AG08395 (cell line): ENCODE results near the gene ATG4B.

Experiments used
- DNase-seq: peaks from one replicate; pipeline ENCODE4 v3.0.0; 2012; ENCODE audit warnings: mixed read lengths, low spot score

The ATG4B gene

DNA sequence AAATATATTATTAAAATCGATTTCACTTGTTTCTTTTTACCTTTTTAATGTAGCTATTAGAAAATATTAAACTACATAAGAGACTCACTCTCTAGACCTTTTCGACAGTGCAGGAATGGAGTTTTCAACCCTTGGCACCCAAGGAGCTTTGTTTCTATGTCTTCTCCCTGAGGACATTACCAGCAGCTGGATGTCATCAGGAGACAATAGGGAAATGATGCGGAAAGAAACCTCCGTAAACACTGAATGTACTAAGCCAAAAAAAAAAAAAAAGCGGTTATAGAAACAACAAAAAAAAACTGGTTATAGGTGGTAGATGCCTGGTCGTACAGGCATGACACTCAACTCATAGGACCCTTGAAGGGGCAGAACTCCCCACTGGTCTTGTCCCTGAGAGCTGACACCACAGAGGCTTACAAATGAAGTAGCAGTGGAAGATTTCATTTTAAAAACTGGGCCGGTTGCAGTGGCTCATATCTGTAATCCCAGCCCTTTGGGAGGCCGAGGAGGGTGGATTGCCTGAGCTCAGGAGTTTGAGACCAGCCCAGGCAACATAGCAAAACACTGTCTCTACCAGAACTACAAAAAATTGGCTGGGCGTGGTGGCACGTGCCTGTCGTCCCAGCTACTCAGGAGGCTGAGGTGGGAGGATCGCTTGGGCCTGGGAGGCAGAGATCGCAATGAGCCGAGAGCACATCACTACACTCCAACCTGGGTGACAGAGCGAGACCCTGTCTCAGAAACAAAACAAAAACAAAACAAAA lies 24.3 kb upstream of the ATG4B start:
- peak; percentile 19 for DNase-seq

DNA sequence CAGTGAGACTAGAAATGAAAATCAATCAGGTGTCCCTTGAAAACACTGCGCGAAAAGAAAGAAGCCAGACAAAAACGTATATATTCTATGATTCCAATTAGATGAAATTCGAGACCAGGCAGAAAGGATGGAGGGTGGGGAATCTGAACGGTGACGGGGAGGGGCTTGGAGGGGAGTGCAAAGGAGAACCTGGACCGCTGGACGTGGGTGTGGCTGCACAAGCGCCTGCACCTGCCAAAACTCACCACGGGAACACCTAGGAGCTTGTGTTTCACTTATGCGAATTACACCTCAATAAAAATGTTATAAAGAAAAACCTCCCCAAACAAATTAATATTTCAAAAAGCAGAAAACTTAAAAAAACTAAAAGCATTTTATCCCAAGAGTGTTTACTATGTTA lies 22.5 kb upstream of the ATG4B start:
- DNase-seq: no peak

DNA sequence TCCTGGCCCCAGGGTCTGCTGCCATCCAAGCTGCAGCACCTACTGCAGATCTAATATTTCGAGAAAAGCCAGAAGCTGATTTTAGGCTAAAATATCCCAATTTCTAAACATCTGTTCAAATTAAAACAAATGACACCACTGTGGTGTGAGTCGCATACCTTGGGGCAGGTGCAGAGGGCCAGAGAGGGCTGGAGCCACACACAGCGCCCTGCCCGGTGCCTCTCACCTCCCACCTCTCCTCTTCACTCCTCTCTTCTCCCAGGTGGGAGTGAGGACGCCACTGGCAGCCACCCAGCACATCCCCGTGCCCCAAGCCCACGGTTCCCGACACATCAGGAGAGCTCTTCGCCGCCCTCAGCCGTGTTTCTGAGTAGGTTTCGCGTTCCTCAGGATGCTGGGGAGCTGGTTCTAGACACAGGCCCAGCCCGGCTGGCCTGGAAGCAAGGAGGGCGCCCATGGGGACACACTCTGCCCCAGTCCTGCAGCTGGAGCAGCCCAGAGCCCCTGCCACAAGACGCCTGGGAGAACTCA lies 21.9 kb upstream of the ATG4B start:
- DNase-seq: no peak

DNA sequence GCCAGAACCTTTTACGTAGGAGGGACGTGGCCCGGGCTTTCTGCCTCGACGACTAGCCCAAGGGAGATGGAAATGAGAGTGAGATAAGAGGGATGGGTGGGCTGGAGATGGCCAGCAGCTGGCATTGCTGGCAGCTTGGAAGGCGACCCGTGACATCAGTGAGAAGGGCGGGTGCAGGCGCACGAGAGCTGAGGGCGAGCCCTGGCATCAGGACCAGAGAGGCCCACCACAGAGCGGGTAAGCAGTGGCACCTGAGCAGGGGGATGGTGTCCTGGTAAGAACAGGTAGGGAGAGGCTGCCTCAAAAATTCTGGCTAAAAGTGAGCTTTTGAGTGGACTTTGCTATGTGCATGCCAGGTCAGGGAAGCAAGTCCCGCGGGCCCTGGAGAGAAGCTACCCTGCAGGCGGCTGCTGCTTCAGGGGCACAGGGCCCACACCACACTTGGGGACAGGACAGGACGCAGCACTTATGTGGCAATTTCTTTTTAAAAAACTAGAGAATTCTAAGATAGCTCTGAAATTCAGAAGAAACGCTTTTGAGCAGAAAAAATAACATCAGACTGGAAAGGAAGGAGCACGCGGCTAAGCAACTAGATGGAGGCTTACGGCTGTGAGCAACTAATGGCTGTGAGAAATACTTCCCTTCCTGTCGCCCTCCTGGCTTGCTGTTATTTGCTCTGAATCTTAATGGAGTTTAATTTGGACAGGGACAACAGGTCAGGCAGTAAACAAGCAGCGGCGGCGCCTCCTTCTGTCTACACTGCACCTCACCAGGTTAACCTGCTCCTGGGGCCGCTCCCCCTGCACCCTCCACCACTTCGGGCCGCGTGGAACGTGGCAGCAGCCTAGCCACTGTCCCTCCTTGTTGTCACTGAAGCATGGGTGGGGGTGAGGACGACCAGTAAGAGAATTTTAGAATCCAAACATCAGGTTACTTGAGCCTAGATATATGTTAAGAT lies 21.0 kb upstream of the ATG4B start:
- no peak for DNase-seq

DNA sequence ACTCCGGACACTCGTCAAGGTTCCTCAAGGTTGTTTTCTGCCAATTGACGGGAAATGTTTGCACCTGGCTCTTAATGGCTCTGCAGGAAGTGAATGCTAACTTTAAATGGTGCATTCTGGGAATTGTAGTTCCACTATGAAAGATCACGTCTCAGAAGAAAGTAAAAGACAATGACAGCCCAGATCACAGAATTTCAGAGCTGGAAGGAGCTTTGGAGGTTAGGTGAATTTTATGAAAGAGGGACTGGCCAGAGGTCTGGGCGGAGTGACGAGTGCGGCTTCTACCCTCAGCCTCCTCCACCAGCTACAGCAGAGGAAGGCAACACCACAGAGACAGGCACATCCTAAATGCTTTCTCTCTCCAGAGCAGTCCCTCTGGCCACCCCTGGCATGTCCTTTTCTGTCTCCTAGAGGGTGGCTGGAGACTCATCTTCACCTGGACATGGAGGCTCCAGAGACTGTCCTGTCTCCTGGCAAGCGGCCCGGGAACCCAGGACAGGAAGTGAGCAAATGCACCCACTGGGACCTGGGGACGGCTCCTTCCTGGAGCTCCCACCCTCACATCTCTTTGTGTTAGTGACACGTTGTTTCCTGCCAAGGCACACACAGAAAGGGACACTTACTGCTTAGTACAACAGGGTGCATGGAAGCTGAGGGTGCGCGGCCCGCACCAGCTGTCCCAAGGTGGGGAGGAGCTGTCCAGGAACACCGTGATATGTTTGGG lies 19.9 kb upstream of the ATG4B start:
- DNase-seq: no peak

DNA sequence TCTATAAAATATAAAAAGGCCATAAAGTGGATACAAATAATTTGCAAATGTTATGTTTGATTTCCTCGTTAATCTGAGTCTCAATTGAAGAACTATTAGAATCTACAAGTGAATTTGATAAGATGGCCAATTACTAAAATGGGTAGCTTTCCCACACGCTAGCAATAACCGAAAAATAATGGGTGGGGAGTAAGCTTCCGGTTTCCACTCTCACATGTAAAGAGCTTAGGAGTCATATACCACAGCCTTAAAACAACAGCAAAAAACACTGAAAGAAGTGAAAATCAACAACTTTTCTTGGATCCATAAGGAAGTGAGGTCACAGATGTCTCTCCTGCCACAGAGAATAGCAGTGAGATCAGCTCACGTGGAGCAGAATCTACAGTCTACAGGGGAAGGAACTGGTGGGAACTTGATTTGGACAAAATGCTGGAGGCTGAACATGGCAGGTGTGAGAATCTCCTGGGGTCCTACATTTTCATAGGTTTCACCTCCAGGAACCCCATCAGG lies 19.1 kb upstream of the ATG4B start:
- DNase-seq: no peak

DNA sequence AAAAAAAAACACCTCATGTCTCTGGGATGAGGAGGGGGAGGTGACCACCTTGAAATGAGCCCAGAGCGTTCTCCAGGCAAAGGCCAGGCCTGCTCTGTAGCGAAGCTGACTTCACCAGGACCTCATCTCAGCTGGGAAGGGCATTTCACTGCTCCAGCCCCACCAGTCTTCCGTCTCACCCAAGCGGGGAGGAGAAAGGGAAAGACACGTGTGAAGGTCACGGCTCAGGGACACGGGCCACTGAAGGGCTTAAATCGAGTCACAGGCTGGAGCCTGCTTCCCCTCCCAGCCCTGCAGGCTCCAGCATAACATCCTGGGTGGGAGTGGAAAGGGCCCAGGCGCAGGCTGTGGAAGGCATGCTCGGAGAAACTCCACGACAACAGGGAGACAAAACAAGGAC lies 18.7 kb upstream of the ATG4B start:
- DNase-seq: no peak

DNA sequence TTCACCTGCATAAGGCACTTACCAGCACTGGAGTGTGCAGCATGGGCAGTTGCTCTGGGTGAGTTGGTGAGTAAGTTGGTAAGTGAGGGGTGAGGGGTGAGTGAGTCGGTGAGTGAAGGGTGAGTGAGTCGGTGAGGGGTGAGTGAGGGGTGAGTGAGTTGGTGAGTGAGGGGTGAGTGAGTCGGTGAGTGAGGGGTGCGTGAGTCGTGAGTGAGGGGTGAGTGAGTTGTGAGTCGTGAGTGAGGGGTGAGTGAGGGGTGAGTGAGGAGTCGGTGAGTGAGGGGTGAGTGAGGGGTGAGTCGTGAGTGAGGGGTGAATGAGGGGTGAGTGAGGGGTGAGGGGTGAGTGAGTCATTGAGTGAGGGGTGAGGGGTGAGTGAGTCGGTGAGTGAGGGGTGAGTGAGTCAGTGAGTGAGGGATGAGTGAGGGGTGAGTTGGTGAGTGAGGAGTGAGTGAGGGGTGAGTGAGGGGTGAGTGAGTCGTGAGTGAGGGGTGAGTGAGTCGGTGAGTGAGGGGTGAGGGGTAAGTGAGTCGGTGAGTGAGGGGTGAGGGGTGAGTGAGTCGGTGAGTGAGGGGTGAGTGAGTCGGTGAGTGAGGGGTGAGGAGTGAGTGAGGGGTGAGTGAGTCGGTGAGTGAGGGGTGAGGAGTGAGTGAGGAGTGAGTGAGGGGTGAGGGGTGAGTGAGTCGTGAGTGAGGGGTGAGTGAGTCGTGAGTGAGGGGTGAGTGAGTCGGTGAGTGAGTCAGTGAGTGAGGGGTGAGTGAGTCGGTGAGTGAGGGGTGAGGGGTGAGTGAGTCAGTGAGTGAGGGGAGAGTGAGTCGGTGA lies 17.7 kb upstream of the ATG4B start:
- DNase-seq: no peak

DNA sequence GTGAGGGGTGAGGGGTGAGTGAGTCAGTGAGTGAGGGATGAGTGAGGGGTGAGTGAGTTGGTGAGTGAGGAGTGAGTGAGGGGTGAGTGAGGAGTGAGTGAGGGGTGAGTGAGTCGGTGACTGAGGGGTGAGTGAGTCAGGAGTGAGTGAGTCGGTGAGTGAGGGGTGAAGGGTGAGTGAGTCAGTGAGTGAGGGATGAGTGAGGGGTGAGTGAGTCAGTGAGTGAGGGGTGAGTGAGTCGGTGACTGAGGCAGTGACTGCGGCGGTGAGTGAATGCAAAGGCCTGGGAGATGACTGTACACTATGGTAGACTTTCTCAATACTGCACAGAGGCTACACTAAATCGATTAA lies 17.1 kb upstream of the ATG4B start:
- no peak for DNase-seq

DNA sequence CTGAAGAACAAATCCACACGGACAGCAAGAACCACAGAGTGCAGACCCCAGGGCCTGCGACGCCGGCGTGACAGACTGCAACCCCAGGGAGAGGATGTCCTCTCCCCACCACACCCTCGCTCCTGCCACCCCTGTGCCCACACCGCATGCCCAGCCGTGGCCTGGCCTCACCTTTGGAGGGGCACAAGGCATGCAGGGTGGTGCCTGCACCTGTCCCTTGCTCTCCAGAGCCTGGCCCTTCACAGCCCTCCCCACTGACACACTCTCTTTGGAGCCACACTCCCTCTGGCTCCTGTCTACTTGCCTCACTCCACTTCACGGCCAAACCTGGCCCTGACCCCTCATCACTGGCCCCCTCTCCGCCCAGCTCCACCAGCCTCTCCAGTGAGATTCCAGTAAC lies 9.8 kb upstream of the ATG4B start:
- no peak for DNase-seq

DNA sequence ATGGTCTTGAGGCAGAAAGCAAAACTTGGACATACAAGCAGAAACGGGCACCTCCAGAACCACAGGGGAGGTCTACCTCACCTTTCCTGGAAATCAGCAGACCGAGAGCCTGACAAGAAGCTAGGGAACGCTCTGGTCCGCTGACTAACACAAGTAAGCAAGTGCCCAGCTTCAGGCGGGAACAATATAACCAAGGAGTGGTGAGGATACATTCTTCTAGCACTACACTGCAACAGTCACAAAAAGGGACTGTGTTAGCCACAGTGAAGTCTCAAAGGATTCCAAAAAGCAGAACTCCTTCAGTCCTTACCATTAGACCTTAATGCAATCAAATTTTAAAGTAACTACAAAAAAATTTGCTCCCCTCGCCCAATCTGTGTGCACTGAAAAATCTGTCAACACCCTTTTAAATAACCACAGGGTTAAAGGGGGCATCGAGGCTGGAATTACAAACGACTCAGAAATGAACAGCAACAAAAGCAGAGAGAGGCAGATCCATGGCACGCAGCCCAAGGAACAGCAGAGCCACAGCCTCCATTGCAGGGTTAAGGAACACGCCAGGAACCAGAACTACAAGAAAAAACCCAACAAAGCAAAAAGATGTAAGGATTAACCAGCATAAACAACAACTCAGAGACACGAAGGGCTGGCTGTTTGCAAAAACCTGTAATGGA lies 7.6 kb upstream of the ATG4B start:
- no peak for DNase-seq

DNA sequence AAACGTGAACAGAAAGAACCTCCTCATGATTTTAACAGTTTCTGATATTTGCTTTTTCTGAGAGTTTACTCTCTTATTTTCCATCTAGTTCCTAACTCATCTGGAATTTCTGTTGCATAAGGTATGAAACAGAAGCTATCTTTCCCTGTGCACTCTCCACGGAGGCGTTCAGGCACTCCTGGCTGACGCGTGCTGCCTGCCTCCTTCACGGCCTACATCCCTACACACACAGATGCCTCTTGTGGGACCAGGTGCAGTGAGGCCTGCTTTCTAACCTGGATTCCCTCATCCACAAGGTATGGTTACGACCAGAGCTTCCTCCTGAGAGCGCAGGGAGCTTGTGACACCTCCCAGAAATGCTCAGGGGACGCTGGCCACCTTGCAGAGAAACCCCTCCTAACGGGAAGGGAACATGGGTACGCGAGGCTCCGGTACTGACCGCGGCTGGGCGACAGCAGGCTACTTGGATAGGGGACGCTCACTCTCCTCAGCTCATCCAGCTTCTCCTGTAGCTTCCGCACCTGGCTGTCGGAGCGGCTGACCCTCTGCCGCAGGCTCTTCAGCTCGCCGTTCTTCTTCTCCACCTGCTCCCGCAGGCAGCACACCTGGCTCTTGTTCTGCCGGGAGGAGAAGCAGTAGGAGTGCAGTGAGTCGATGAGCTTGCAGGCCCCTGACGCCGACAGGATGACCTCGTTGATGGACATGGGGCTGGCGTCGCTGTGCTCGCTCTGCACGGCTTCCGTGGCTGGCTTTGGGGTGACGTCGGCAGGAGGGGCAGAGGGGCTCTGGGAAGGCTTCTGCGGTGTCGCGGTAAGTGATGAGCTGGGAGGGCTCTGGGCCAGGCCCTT lies 4.8 kb upstream of the ATG4B start:
- DNase-seq: no peak

DNA sequence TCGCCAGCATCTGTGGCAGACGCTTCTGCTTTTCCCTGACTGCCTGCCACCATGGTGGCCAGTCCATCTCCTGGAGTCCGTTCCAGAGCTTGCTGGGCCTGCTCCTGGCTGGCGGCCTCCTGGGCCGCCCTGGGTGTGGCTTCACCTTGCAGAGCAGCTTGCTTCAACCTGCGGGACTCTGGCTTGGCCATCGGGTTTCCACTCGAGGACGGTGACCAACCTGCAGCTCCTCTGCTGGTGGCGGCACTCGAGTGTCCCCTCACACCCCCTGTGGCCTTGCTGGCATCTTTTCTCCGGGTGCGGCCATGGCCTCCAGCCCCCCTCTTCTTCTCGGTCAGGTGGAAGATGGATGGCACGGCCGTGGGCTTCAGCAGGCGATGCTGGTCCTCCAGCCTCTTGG lies 3.9 kb upstream of the ATG4B start:
- no peak for DNase-seq

DNA sequence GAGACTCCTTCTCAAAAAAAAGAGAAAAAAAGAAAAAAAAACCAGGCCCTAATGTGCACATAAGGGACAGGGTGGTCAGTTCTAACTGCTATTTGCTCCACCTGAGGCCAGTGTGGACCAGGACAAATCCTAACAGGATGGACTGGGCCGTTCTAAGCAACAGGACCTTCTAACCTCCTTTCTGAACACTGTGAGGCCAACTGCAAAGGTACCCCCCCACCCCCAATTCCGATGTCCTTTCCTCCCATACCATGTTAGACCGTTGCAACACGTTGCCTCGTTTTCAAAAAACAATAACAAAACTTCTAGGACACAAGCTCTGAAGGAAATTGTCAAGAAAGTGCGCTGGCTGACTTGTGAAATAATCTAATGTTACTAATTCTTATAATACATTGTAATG lies 1.7 kb upstream of the ATG4B start:
- no peak for DNase-seq

DNA sequence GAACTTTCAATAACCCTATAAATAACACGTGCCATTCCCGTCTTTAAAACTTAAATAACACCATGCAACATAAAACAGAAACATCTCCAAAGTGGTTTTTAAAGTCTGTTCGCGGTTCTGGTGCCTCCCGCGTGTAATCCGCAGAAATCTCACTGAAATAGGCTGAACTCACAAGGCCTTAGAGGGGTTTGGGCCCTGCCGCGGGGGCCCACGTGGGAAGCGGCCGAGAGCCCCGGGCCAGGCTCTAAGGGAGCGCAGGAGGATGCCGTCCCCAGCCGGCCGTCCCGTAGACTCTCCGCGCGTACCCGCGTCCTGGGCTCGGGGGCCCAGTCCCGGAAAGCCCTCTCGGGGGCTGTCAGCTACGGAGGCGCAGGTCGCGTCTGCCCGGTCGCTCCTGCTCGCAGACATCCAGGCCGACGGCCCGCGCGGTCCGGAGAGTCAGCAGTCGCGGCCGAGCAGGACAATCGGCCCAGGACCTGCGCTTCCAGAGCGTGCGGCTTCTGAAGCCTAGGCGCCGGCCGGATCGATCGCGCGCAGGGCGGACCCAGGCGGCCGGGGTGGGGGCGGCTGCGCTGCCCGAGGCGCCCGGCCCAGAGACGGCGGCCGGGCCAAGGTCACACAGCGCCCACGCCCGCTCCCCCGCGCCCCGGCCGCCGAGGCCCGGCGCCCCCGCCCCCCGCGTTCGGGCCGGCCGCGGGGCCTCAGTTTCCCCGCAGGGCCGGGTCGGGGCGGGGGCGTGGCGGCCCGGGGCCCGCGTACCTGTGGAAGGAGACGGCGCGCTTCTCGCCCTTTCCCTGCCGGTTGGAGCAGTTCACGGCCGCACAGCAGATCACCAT lies 1.1 kb upstream of the ATG4B start:
- peak; percentile 43 for DNase-seq

DNA sequence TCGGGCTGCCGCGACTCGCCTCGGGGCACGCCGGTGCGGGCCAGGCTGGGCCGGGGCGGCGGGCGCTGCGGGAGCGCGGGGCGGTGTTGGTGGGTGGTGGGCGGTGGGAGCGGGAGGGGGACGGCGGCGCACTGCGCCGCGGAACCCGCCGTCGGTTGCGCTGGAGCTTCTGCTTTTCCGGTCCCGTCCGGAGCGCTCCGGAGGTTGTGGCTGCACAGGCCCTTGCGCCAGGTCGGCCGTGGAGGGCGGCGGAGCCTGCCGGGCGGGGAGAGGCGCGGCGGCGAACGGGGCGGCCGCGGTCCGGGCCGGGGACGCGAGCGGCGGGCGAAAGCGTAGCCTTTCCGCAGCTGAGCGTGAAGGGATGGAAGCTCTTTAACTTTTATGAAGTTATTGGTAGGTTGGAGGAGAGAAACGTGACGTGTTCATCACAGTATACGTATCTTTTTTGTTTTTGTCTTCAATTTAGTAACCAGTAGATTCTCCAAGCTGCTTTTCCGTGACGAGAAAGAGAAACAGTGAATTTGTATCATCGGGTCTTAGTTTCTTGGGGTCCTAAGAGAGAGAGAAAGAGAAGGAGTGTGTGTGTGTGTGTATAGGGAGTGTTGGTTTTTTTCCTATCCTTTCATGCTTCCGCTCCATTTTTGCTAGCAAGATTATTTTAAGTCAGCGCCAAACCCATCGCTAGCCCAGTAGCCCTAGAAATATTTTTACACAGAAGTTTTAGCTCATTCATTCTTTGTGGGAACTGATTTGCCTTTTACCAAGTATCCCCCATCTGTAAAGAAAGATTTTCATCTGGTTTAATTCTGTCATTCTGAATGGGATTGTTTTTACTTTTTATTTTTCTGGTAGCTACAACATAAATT lies 535 bp downstream of the ATG4B start:
- peak; percentile 51 for DNase-seq

DNA sequence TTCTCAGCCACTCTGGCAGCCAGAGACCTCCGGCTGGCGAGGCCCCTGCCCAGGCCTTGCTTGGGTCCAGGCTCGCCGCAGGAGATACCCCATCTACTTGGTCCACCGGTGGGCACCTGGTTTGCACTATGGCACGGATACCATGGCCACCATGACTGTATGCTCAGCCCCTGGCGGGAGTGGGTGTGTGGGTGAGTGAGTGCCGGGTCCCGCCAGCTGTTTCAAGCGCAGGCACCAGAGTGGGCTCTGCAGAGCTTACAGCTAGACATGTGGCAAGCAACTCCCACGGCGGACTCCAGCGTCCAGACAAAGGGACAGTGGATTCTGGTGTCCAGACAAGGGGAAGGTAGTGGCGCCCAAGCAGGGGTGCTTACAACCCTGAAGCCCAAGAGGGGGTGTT lies 1.4 kb downstream of the ATG4B start:
- DNase-seq: no peak

DNA sequence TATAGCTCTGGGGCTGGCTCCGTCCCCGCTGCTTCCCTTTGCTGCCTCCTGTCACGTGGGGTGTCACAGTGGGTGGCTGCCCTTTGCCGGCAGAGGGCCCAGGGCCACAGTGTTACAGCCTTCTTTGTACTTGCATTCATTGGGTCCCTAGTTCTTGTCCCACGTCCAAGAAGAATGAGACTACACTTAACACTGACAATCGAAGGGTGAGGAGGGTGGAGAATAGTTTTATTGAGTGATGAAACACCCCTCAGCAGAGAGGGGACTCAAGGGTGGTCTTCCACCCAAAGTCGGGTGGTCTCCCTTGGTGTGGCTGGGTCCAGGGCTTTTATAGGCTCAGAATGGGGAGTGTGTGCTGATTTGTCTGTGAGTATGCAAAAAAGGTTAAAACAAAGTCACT lies 1.9 kb downstream of the ATG4B start:
- no peak for DNase-seq
